ENCODE measurements around the gene FBXO40.

The FBXO40 gene

GRCh38 chr3:121665488-121665887 lies 72.3 kb downstream of the FBXO40 start:
- DNase-seq, result no peak

- no peak for DNase-seq
These were observed 74.2 kb downstream of the FBXO40 start for GRCh38 chr3:121667333-121667732.

GRCh38 chr3:121670676-121671075 lies 77.5 kb downstream of the FBXO40 start:
- DNase-seq, result no peak

- DNase-seq, result no peak
These were observed 84.0 kb downstream of the FBXO40 start for GRCh38 chr3:121677141-121677540.
